MM.1S (cell line): ENCODE data around the gene FLYWCH2.

Experiments
- DNase-seq: peaks from one replicate; pipeline ENCODE4 v3.0.0-alpha.2; 2015
- H2AFZ ChIP-seq: fragments of 300-600 bp; sonication (generic); 2 replicates; pipeline ENCODE4 v1.6.0; 2016; ENCODE audit warnings: antibody characterized with exemption, low read length
- H3F3A ChIP-seq: fragments of 300-600 bp; sonication (generic); 2 replicates; pipeline ENCODE4 v1.6.1; 2016; ENCODE audit warnings: mild to moderate bottlenecking, antibody characterized with exemption, low read length, moderate library complexity, mixed read lengths; ENCODE audit not compliant: insufficient read depth
- H3K27ac ChIP-seq: fragments of 300-600 bp; sonication (generic); 2 replicates; pipeline ENCODE4 v1.5.1; 2016; ENCODE audit warnings: mild to moderate bottlenecking, low read length
- H3K27me3 ChIP-seq: fragments of 300-600 bp; sonication (generic); replicated peaks from 2 replicates; pipeline ENCODE4 v1.6.0; 2016; ENCODE audit warnings: low read length; ENCODE audit not compliant: insufficient read depth
- H3K36me3 ChIP-seq: fragments of 300-600 bp; sonication (generic); replicated peaks from 2 replicates; pipeline ENCODE4 v1.6.1; 2016; ENCODE audit warnings: mild to moderate bottlenecking, low read length, mixed read lengths; ENCODE audit not compliant: insufficient read depth
- H3K4me1 ChIP-seq: fragments of 300-600 bp; sonication (generic); 2 replicates; pipeline ENCODE4 v1.6.1; 2016; ENCODE audit warnings: low read length, mixed read lengths
- H3K4me2 ChIP-seq: fragments of 300-600 bp; sonication (generic); 2 replicates; pipeline ENCODE4 v1.6.0; 2016; ENCODE audit warnings: low read depth, low read length
- H3K4me3 ChIP-seq: fragments of 300-600 bp; sonication (generic); 2 replicates; pipeline ENCODE4 v1.5.1; 2016; ENCODE audit warnings: low read length, mixed read lengths
- H3K79me2 ChIP-seq: fragments of 300-600 bp; sonication (generic); 2 replicates; pipeline ENCODE4 v1.6.1; 2016; ENCODE audit warnings: mixed run types, low read length, mixed read lengths
- H3K9ac ChIP-seq: fragments of 300-600 bp; sonication (generic); 2 replicates; pipeline ENCODE4 v1.6.1; 2016; ENCODE audit warnings: low read length, mixed read lengths
- H3K9me2 ChIP-seq: fragments of 300-600 bp; sonication (generic); replicated peaks from 2 replicates; pipeline ENCODE4 v1.6.1; 2016; ENCODE audit warnings: mild to moderate bottlenecking, low read length, mixed read lengths; ENCODE audit not compliant: insufficient read depth
- H3K9me3 ChIP-seq: fragments of 300-600 bp; sonication (generic); replicated peaks from 2 replicates; pipeline ENCODE4 v1.6.1; 2016; ENCODE audit warnings: mild to moderate bottlenecking, low read length, mixed read lengths; ENCODE audit not compliant: insufficient read depth
- H4K20me1 ChIP-seq: fragments of 300-600 bp; sonication (generic); 2 replicates; pipeline ENCODE4 v1.6.1; 2016; ENCODE audit warnings: mild to moderate bottlenecking, low read length, moderate library complexity, mixed read lengths; ENCODE audit not compliant: insufficient read depth
- CTCF ChIP-seq: fragments of 300-600 bp; sonication (generic); IDR thresholded peaks from 2 replicates; pipeline ENCODE4 v1.5.1; 2016; ENCODE audit warnings: antibody characterized with exemption, low read length, mixed read lengths
- EZH2 ChIP-seq: fragments of 300-600 bp; sonication (generic); optimal IDR thresholded peaks from 2 replicates; pipeline ENCODE3; 2017; ENCODE audit warnings: low read depth, mild to moderate bottlenecking, antibody characterized with exemption, low read length, mixed read lengths
- EZH2phosphoT487 ChIP-seq: fragments of 300-600 bp; sonication (generic); IDR thresholded peaks from 2 replicates; pipeline ENCODE4 v1.6.1; 2018; ENCODE audit warnings: antibody characterized with exemption, low read length

The FLYWCH2 gene

GRCh38 chr16:2839650-2840450, 43.2 kb upstream of the FLYWCH2 start:
- no peak overlapping the region for H3K4me3 ChIP-seq
- peaks cover 70% of the 10 kb centered on the region for H3K27me3 ChIP-seq
- no peak for DNase-seq
- H3K27ac ChIP-seq, result no peak overlapping the region
- no peaks in the 10 kb centered on the region for H4K20me1 ChIP-seq
- no peak overlapping the region for H3K9ac ChIP-seq
- no peaks in the 10 kb centered on the region for H3K4me1 ChIP-seq
- H3K79me2 ChIP-seq, result no peaks in the 10 kb centered on the region
- no peaks in the 10 kb centered on the region for H3K9me3 ChIP-seq
- H2AFZ ChIP-seq, result no peak overlapping the region
- TF ChIP-seq EZH2, result no peak
- TF ChIP-seq CTCF, result no peak
- no peaks in the 10 kb centered on the region for H3F3A ChIP-seq
- no peaks in the 10 kb centered on the region for H3K36me3 ChIP-seq
- no peak overlapping the region for H3K4me2 ChIP-seq
- H3K9me2 ChIP-seq, result no peaks in the 10 kb centered on the region

- Histone ChIP-seq H3K27ac (no peak overlapping the region), H3K27me3 (peaks cover 67% of the 10 kb centered on the region), H3K79me2 (no peaks in the 10 kb centered on the region), H3K4me3 (no peak overlapping the region), H4K20me1 (no peaks in the 10 kb centered on the region), H3K9ac (no peak overlapping the region), H3F3A (no peaks in the 10 kb centered on the region), H3K4me1 (no peaks in the 10 kb centered on the region), H3K9me3 (no peaks in the 10 kb centered on the region), H3K9me2 (no peaks in the 10 kb centered on the region), H3K36me3 (no peaks in the 10 kb centered on the region), H3K4me2 (no peak overlapping the region), H2AFZ (no peak overlapping the region)
- DNase-seq, result no peak
- TF ChIP-seq EZH2phosphoT487, result no peak
- no peak for TF ChIP-seq EZH2
- TF ChIP-seq CTCF, result no peak
These were observed 42.1 kb upstream of the FLYWCH2 start for GRCh38 chr16:2840914-2841313.

DNA sequence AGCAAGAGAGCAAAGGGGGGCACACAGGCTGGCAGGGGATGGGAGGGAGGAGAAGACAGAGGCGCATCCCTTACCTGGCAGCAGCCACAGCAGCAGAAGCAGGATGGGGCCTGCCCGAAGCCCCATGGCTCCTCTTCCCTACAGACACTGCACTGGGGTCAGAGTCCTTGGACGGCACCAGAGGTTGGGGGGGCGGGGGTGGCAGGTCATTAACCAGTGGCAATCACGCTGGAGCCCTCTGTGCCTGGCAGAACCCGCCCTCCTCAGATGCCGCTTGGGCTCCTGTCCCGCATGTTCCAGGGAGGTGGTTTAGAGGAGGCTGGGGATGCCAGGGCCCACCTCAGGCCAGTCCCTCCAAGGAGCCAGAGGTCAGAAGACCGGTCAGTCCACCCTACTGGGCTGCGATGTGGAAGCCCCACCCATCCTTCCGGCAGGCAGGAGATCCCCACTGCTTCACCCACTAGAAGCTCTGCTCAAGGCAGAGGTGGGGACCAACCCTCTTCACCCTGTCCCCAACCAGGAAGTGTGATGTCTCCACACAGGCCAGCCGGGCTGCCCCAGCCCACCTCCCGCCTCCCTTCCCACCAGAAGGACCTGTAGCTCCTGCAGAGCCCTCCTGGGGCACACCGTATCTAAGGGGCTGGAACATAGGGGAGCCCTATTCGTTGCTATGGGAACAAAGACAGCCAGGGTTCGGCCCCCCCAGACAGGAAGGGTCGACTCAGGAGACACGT, 41.2 kb upstream of the FLYWCH2 start:
- Histone ChIP-seq H3K4me2 (no peak overlapping the region), H3K9ac (no peak overlapping the region), H4K20me1 (no peaks in the 10 kb centered on the region), H3K27ac (no peak overlapping the region), H3K27me3 (peaks cover 62% of the 10 kb centered on the region), H3K79me2 (no peaks in the 10 kb centered on the region), H3K9me3 (no peaks in the 10 kb centered on the region), H3F3A (no peaks in the 10 kb centered on the region), H3K4me3 (no peak overlapping the region), H2AFZ (no peak overlapping the region), H3K36me3 (no peaks in the 10 kb centered on the region), H3K9me2 (no peaks in the 10 kb centered on the region), H3K4me1 (no peaks in the 10 kb centered on the region)
- no peak for DNase-seq
- TF ChIP-seq CTCF (no peak), EZH2phosphoT487 (no peak), EZH2 (no peak)
